ENCODE measurements around the gene CLEC18A.
"Not testable (repeated sequence)": the region's sequence is repeated elsewhere in the genome, so short reads cannot be mapped to it uniquely, and the experiment has no call there.

The CLEC18A gene

GRCh38 chr16:69951017-69951671, at the start of gene CLEC18A:
Gene CLEC18A, plus strand, starts transcription at chr16:69951334. Its CDS starts 33 bp downstream, at chr16:69951367.
- not testable (repeated sequence) for H3K4me1 ChIP-seq (ENCODE audit: control insufficient read depth, low read length); H4K20me1 ChIP-seq (ENCODE audit: control insufficient read depth, insufficient read depth, low read depth, low read length); H3K4me3 ChIP-seq (ENCODE audit: low read length); H3K9me2 ChIP-seq (replicated peaks; ENCODE audit: control insufficient read depth, low read length); H3K9me3 ChIP-seq (ENCODE audit: control insufficient read depth, insufficient read depth, low read length); H3K79me2 ChIP-seq (ENCODE audit: control insufficient read depth, low read length); H3K4me2 ChIP-seq (ENCODE audit: low read length); H3K27me3 ChIP-seq (ENCODE audit: control insufficient read depth, low read length); H3F3A ChIP-seq (ENCODE audit: control insufficient read depth, insufficient read depth); H3K27ac ChIP-seq (ENCODE audit: low read depth, low read length); H3K36me3 ChIP-seq (ENCODE audit: control insufficient read depth, low read length)

DNA sequence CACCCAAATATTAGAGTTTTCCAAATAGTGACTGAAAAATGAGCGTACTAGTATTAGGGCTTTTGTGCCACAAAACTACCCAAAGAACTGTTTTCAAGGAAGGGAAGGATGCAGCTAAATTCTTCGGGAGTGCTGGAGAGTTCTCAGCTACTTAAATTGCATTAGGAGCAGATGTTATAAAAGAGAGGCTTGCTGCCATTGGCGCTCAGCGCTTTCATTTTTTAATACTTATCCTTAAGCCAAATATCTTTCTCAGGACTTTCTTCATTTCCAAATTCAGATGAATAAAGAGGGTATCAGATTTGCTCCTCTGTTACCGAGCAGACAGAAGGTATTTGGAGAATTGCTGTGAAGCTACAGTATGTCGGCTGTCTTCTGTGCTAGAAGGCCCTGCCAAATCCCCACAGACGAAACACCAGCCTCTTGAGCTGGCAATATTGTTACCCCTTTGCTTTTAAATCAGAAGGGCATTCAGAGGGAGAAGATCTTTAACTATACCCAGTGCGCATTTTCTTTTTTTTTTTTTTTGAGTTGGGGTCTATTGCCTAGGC, 47.2 kb upstream of the CLEC18A start:
- H3F3A ChIP-seq (ENCODE audit: control insufficient read depth, insufficient read depth) = no peaks in the 10 kb centered on the region
- no peaks in the 10 kb centered on the region for H3K4me1 ChIP-seq (ENCODE audit: control insufficient read depth, low read length)
- H3K9me3 ChIP-seq (ENCODE audit: control insufficient read depth, insufficient read depth, low read length) = no peaks in the 10 kb centered on the region
- no peaks in the 10 kb centered on the region for H3K27me3 ChIP-seq (ENCODE audit: control insufficient read depth, low read length)
- H3K36me3 ChIP-seq (ENCODE audit: control insufficient read depth, low read length) = peaks cover 3% of the 10 kb centered on the region; the same call in 1 of the 2 replicates
- H4K20me1 ChIP-seq (ENCODE audit: control insufficient read depth, insufficient read depth, low read depth, low read length) = no peaks in the 10 kb centered on the region
- no peaks in the 10 kb centered on the region for H3K79me2 ChIP-seq (ENCODE audit: control insufficient read depth, low read length)
- H3K9me2 ChIP-seq (replicated peaks; ENCODE audit: control insufficient read depth, low read length) = no peaks in the 10 kb centered on the region
- H3K4me2 ChIP-seq (ENCODE audit: low read length) = no peak overlapping the region
- no peak overlapping the region for H3K4me3 ChIP-seq (ENCODE audit: low read length)
- TF ChIP-seq, protein P1, sequence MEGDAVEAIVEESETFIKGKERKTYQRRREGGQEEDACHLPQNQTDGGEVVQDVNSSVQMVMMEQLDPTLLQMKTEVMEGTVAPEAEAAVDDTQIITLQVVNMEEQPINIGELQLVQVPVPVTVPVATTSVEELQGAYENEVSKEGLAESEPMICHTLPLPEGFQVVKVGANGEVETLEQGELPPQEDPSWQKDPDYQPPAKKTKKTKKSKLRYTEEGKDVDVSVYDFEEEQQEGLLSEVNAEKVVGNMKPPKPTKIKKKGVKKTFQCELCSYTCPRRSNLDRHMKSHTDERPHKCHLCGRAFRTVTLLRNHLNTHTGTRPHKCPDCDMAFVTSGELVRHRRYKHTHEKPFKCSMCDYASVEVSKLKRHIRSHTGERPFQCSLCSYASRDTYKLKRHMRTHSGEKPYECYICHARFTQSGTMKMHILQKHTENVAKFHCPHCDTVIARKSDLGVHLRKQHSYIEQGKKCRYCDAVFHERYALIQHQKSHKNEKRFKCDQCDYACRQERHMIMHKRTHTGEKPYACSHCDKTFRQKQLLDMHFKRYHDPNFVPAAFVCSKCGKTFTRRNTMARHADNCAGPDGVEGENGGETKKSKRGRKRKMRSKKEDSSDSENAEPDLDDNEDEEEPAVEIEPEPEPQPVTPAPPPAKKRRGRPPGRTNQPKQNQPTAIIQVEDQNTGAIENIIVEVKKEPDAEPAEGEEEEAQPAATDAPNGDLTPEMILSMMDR (IDR thresholded peaks at IDR 0.05; ENCODE audit: low read depth, low read length, poor library complexity, severe bottlenecking) = no peak
- H3K27ac ChIP-seq (ENCODE audit: low read depth, low read length) = no peak overlapping the region

DNA sequence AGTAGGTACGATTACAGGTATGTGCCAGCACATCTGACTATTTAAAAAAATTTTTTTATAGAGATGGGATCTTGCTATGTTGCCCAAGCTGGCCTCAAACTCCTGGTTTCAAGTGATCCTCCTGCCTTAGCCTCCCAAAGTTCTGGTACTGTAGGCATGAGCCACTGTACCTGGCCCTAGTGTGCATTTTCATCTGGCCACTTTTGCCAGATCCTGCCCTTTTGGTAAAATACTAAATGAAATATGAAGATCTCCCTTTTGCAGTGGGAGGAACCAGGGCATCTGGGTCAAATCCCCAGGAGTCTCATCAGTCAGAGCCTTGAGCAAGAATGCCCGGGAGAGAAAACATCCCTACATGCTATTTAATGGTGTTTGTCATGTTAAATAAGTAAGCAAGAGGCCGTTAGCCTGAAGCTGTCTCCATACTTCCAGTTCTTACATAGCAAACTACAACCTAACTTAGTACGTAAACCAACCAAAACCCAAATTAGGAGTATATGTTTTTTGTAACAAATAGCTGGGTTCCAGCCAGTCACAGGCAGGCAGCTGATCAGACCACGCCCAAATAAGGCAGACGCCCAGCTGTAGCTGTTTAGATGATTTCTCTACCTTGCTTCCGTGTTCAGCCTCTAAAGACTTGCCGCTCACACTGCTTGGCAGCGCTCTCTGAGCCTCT, 46.5 kb upstream of the CLEC18A start:
- Histone ChIP-seq H3K27ac (ENCODE audit: low read depth, low read length) (no peak overlapping the region), H3K9me3 (ENCODE audit: control insufficient read depth, insufficient read depth, low read length) (no peaks in the 10 kb centered on the region), H3F3A (ENCODE audit: control insufficient read depth, insufficient read depth) (no peaks in the 10 kb centered on the region), H4K20me1 (ENCODE audit: control insufficient read depth, insufficient read depth, low read depth, low read length) (no peaks in the 10 kb centered on the region), H3K9me2 (replicated peaks; ENCODE audit: control insufficient read depth, low read length) (no peaks in the 10 kb centered on the region), H3K4me2 (ENCODE audit: low read length) (no peak overlapping the region), H3K4me1 (ENCODE audit: control insufficient read depth, low read length) (no peaks in the 10 kb centered on the region), H3K79me2 (ENCODE audit: control insufficient read depth, low read length) (no peaks in the 10 kb centered on the region), H3K4me3 (ENCODE audit: low read length) (no peak overlapping the region), H3K27me3 (ENCODE audit: control insufficient read depth, low read length) (no peaks in the 10 kb centered on the region), H3K36me3 (ENCODE audit: control insufficient read depth, low read length) (peaks cover 3% of the 10 kb centered on the region; the same call in 1 of the 2 replicates)
- TF ChIP-seq, protein P1 (IDR thresholded peaks at IDR 0.05; ENCODE audit: low read depth, low read length, poor library complexity, severe bottlenecking) = no peak
- TF ChIP-seq EZH2phosphoT487 (IDR thresholded peaks at IDR 0.05; ENCODE audit: borderline replicate concordance, low read length) = no peak

DNA sequence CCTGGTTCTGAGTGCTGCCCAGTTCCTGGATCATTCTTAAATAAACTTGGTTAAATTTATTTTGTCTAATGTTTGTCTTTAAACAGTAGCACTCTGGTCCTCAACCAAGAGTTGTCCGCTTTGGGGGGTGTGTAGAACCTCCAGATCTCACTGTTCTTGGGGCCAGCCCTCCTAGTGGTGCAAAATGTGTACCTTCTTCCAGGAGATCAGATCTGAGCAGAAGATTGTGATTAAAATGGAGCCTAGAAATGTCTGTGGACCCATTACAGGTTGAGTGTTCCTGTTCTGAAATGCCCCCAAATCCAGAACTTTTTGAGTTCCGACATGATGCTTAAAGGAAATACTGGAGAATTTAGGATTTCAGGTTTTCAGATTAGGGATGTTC, 46.0 kb upstream of the CLEC18A start:
- H3K27ac ChIP-seq (ENCODE audit: low read depth, low read length) = no peak overlapping the region
- no peak overlapping the region for H3K4me2 ChIP-seq (ENCODE audit: low read length)

More for the DNA sequence above, 46.0 kb upstream of the CLEC18A start:
- no peaks in the 10 kb centered on the region for H3F3A ChIP-seq (ENCODE audit: control insufficient read depth, insufficient read depth)
- TF ChIP-seq EZH2phosphoT487 (IDR thresholded peaks at IDR 0.05; ENCODE audit: borderline replicate concordance, low read length) = no peak
- TF ChIP-seq, protein P1 (IDR thresholded peaks at IDR 0.05; ENCODE audit: low read depth, low read length, poor library complexity, severe bottlenecking) = no peak
- H3K4me3 ChIP-seq (ENCODE audit: low read length) = no peak overlapping the region
- H3K9me2 ChIP-seq (replicated peaks; ENCODE audit: control insufficient read depth, low read length) = no peaks in the 10 kb centered on the region
- no peaks in the 10 kb centered on the region for H3K27me3 ChIP-seq (ENCODE audit: control insufficient read depth, low read length)
- no peaks in the 10 kb centered on the region for H3K4me1 ChIP-seq (ENCODE audit: control insufficient read depth, low read length)
- no peaks in the 10 kb centered on the region for H3K9me3 ChIP-seq (ENCODE audit: control insufficient read depth, insufficient read depth, low read length)
- H3K79me2 ChIP-seq (ENCODE audit: control insufficient read depth, low read length) = no peaks in the 10 kb centered on the region
- peaks cover 3% of the 10 kb centered on the region; the same call in 1 of the 2 replicates for H3K36me3 ChIP-seq (ENCODE audit: control insufficient read depth, low read length)
- no peaks in the 10 kb centered on the region for H4K20me1 ChIP-seq (ENCODE audit: control insufficient read depth, insufficient read depth, low read depth, low read length)

Measured in DOHH2 (cell line).